GM18505 (cell line): ENCODE results near the gene DOCK3.
"Not testable (repeated sequence)": the region's sequence is repeated elsewhere in the genome, so short reads cannot be mapped to it uniquely, and the experiment has no call there.

Source experiments
- ATAC-seq: cut with Tn5 transposase; IDR thresholded peaks from one replicate; pipeline ENCODE4 v1.9.1; 2021; ENCODE audit not compliant: unreplicated experiment
- POLR2A ChIP-seq: IDR thresholded peaks from 4 replicates; pipeline ENCODE4 v1.6.1; 2011; ENCODE audit warnings: borderline replicate concordance; ENCODE audit not compliant: insufficient read depth, insufficient read length; ENCODE audit errors: extremely low read depth

Gene DOCK3

DNA sequence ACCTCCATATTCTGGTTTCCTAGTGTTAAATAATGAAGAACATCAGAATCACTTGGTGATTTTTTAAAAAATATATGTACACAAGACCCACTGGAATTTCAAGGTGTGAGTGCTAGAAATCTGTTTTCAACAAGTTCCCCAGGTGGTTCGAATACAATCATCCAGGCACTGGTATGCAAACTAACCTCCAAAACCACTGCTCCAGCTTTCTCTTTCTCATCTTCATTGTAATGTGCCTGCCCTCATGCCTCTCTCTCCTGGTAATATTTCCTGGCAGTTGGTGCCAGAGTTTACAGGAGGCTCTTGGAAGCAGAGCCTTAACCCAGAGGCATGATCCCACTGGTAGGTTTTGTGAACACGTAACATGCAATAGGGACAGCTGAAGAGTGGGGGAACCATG lies 547.2 kb downstream of the DOCK3 start:
- no peak for ATAC-seq
- no peak for TF ChIP-seq POLR2A

DNA sequence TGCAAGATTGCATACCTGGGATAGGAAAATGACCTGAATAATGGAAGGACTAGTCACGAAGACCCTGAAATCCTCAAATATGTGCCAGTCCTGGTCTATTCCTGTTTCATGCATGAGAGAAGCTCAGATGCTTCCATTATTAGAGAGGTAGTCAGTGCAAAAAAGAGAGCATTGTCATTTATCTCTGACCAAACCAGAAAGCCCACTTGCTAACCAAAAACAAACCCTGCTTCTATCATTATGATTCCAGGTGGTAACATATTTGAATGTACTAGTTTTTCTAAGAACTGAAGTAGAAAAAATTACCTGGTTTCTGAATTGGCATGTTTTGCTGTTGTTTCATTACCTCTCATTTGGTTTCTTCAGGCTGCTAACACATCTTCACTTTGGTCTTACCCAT lies 549.6 kb downstream of the DOCK3 start:
- ATAC-seq = no peak
- TF ChIP-seq POLR2A = no peak

- no peak for TF ChIP-seq POLR2A
Observed at GRCh38 chr3:51224843-51225242, 550.1 kb downstream of the DOCK3 start.

DNA sequence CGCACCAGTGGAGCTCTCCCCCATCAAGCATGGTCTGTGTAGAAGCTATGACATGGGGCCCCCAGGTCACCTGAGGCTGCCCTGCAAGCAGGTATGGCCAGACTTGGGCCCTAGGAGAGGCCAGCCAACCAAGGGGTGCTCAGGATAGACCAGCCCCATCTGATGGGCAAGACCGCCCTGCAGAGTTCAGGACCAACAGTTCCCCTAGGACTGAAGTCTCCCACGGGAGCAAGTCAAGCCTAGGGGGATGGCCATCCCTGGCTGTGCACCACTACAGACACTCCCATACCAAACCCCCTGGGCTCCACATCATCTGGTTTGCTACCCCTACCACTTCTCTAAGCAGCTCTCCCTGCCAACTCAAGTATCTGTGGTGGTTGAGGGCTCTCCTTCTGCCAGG lies 568.2 kb downstream of the DOCK3 start:
- TF ChIP-seq POLR2A = no peak
- ATAC-seq = no peak

More at GRCh38 chr3:51224843-51225242, 550.1 kb downstream of the DOCK3 start:
- ATAC-seq = no peak

- no peak for ATAC-seq
- no peak for TF ChIP-seq POLR2A
Observed at GRCh38 chr3:51243924-51244323, 569.2 kb downstream of the DOCK3 start.

DNA sequence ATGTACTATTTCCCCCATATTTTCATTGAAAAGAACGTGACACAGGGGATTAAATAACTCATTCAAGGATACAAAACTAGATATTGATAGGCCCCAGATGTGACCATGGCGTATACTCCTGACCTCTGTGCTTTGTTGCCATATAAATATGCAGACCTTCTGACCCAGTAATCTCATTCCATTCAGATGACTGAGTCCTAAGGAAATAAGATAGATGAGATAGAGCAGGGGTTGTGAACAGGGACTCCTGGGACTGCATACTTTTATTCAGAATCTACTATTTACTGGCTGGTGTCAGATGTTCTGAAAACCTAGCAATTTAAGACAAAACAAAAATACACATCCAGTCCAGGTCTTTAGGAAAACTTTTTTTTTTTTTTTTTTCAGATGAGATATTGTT lies 571.1 kb downstream of the DOCK3 start:
- no peak for TF ChIP-seq POLR2A
- ATAC-seq = no peak

GRCh38 chr3:51257870-51258269 lies 583.1 kb downstream of the DOCK3 start:
- ATAC-seq = no peak

DNA sequence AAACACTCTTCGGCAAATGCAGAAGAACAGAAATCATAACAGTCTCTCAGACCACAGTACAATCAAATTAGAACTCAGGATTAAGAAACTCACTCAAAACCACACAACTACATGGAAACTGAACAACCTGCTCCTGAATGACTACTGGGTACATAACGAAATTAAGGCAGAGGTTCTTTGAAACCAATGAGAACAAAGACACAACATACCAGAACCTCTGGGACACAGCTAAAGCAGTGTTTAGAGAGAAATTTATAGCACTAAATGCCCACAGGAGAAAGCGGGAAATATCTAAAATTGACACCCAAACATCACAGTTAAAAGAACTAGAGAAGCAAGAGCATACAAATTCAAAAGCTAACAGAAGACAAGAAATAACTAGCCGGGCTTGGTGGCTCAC lies 589.4 kb downstream of the DOCK3 start:
- ATAC-seq = not testable (repeated sequence)

More at GRCh38 chr3:51257870-51258269, 583.1 kb downstream of the DOCK3 start:
- TF ChIP-seq POLR2A = no peak

GRCh38 chr3:51268132-51268531 lies 593.4 kb downstream of the DOCK3 start:
- ATAC-seq = no peak

DNA sequence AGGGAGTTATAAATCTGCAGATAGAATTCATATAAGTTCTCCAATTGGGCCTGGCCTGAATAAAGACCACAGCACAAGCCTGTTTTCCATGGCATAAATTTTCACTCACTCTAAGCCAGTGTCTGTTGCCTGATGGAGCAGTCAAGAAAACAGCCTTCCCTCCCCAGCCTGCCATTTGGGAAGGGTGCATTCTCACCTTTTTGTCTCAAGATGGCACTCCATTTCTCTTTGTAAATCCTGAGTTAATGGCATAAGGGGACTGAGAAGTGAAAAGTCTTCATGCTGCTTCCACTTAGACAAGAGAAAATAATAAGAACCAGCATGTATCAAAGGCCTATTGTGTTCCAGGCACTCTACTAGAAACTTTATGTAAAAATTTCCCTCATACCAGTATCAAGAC lies 594.7 kb downstream of the DOCK3 start:
- TF ChIP-seq POLR2A = no peak
- ATAC-seq = no peak

More at GRCh38 chr3:51268132-51268531, 593.4 kb downstream of the DOCK3 start:
- TF ChIP-seq POLR2A = no peak

DNA sequence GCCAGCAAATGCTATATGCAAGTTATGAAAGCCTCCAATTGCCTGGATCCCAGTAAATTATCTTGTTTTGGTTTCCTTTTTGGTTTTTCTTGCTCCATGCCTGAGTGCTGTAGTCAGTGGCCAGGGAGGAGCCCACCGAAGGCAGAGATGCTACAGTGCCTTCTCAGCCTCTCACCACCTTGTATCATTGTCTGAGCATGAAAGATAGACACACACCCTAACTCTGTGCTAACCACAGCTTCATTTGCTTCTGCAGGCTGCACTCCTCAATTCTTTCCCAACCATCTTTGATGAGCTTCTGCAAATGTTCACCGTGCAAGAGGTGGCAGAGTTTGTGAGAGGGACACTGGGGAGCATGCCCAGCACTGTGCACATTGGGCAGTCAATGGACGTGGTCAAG lies 595.8 kb downstream of the DOCK3 start:
- TF ChIP-seq POLR2A = no peak

GRCh38 chr3:51271172-51271571 lies 596.4 kb downstream of the DOCK3 start:
- no peak for ATAC-seq
- no peak for TF ChIP-seq POLR2A

More for the DNA sequence above, 595.8 kb downstream of the DOCK3 start:
- ATAC-seq = no peak

GRCh38 chr3:51274052-51274451 lies 599.3 kb downstream of the DOCK3 start:
- no peak for ATAC-seq
- TF ChIP-seq POLR2A = no peak

GRCh38 chr3:51275111-51275805 lies 600.5 kb downstream of the DOCK3 start:
- no peak for ATAC-seq
- TF ChIP-seq POLR2A = no peak

DNA sequence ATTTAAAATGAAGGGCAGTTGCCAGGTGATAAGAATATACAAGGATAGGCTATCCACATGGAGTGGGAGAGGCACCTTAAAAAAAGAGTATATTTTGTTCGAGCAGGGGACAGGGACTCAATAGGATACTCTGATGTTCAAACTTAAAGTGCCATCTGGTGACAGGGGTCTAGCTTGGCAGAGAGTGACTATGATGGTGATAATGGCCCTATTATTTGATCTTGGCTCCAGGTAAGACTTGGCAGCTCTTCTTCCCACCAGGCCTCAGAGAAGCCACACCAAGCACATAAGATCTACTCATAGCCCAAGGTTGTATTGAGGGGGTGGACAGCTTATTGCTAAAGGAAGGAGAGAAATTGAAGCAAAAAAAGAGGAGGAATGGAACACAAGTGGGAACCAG lies 601.3 kb downstream of the DOCK3 start:
- ATAC-seq = no peak

More for the DNA sequence above, 601.3 kb downstream of the DOCK3 start:
- no peak for TF ChIP-seq POLR2A
